Left ventricle myocardium inferior (tissue), 1 donor: ENCODE data around the gene NDC1. TPM values are rescaled to one million over a fixed set of nuclear protein-coding genes. Genes with fewer than 3 reads are reported as not detected.

ENCODE experiments used
- DNase-seq: peaks from one replicate; pipeline ENCODE4 v3.0.0-alpha.2; 2020
- H3K27ac ChIP-seq: fragments of 200-600 bp; replicated peaks from 2 replicates; pipeline ENCODE4 v1.8.0; 2021
- H3K27me3 ChIP-seq: fragments of 200-600 bp; 2 replicates; pipeline ENCODE4 v1.8.0; 2021; ENCODE audit warnings: low read depth
- H3K36me3 ChIP-seq: fragments of 200-600 bp; 2 replicates; pipeline ENCODE4 v1.8.0; 2021
- H3K4me1 ChIP-seq: fragments of 200-600 bp; 2 replicates; pipeline ENCODE4 v1.8.0; 2021
- H3K4me3 ChIP-seq: fragments of 200-600 bp; 2 replicates; pipeline ENCODE4 v1.8.0; 2021; ENCODE audit warnings: mild to moderate bottlenecking, moderate library complexity
- H3K9me3 ChIP-seq: fragments of 200-600 bp; replicated peaks from 2 replicates; pipeline ENCODE4 v1.8.0; 2021
- intact Hi-C: fragments of 100-400 bp; cut with micrococcal nuclease; formaldehyde crosslinking; loops from one replicate; pipeline ENCODE4 v1.11.0; 2022
- total RNA-seq: library from RNA; stranded (reverse); fragmentation: NEBNext Ultra II Directional; extraction: Animal tissue kit (Norgen Biotek cat#: 25700); gene quantifications from one replicate; pipeline ENCODE4 v1.2.1, GENCODE V29; 2021
- TF ChIP-seq, protein P1 (sequence below): fragments of 200-600 bp; IDR thresholded peaks from 2 replicates; pipeline ENCODE4 v1.8.0; 2021; ENCODE audit warnings: antibody characterized with exemption, mild to moderate bottlenecking, borderline replicate concordance
- donor health status: DM: no; HTN: yes; CAD: no; lungs with severe emphysema.

The NDC1 gene
- total RNA-seq, 1 donor from 2014 or later = 5.7 TPM

DNA sequence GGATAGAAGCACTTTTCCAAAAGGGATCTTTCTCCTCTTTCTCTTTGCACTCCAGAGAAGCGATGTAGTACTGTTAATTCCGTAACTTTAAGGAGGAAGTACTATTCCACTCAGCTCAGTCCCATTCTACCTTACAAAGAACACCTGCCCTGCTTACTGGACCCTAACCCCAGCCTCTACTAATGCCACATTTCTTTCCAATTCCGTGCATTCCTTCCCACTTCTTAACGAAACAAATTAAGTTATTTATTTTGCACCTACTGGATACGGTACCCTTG is 511 bp downstream of the NDC1 start:
- intact Hi-C loops = no loop called here

DNA sequence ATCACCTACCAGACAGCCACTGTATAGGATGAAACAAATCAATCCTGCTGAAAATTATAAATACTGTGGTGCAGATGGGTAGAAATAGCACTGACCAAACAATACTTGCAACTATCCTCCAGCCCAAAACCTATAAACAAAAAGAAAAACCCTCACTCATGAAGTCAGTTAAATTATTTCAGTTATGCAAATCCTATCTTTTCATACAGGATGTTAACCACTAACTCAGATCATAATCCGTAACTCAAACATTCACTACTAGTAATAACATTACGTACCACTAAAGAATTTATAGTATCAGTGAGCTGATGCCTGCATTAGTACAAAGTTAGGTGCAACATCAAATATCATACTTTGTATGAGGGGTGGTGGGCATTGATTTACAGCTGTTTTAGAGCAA is 2.6 kb downstream of the NDC1 start:
- Histone ChIP-seq H3K9me3 (no peaks in the 10 kb centered on the region), H3K36me3 (peaks cover 11% of the 10 kb centered on the region), H3K4me1 (peaks cover 23% of the 10 kb centered on the region), H3K27me3 (no peaks in the 10 kb centered on the region), H3K27ac (no peak overlapping the region), H3K4me3 (no peak overlapping the region)
- DNase-seq = no peak
- TF ChIP-seq, protein P1, sequence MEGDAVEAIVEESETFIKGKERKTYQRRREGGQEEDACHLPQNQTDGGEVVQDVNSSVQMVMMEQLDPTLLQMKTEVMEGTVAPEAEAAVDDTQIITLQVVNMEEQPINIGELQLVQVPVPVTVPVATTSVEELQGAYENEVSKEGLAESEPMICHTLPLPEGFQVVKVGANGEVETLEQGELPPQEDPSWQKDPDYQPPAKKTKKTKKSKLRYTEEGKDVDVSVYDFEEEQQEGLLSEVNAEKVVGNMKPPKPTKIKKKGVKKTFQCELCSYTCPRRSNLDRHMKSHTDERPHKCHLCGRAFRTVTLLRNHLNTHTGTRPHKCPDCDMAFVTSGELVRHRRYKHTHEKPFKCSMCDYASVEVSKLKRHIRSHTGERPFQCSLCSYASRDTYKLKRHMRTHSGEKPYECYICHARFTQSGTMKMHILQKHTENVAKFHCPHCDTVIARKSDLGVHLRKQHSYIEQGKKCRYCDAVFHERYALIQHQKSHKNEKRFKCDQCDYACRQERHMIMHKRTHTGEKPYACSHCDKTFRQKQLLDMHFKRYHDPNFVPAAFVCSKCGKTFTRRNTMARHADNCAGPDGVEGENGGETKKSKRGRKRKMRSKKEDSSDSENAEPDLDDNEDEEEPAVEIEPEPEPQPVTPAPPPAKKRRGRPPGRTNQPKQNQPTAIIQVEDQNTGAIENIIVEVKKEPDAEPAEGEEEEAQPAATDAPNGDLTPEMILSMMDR = no peak
- intact Hi-C loops = no loop called here

More for the DNA sequence above, 511 bp downstream of the NDC1 start:
- Histone ChIP-seq H3K27me3 (no peaks in the 10 kb centered on the region), H3K4me3 (peak overlapping the region; percentile 88), H3K9me3 (peaks cover 9% of the 10 kb centered on the region), H3K36me3 (no peaks in the 10 kb centered on the region), H3K4me1 (peaks cover 23% of the 10 kb centered on the region), H3K27ac (peak overlapping the region; percentile 98)
- DNase-seq = no peak
- TF ChIP-seq, protein P1 = no peak

DNA sequence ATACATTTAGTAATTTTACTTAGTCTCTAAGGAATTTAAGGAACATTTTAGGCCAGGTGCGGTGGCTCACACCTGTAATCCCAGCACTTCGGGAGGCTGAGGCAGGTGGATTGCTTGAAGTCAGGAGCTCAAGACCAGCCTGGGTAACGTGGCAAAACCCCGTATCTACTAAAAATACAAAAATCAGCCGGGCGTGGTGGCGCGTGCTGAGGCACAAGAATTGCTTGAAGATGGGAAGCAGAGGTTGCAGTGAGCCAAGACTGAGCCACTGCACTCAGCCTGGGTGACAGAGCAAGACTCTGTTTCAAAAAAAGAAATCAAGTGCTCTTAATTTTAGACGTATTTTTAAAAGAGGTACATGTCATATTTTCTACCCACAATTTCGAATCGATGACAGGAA is 3.3 kb downstream of the NDC1 start:
- no peak for DNase-seq
- Histone ChIP-seq H3K9me3 (no peaks in the 10 kb centered on the region), H3K36me3 (peaks cover 14% of the 10 kb centered on the region), H3K4me1 (peaks cover 23% of the 10 kb centered on the region), H3K4me3 (no peak overlapping the region), H3K27ac (no peak overlapping the region), H3K27me3 (no peaks in the 10 kb centered on the region)
- TF ChIP-seq, protein P1 = no peak
- intact Hi-C loops = no loop called here

DNA sequence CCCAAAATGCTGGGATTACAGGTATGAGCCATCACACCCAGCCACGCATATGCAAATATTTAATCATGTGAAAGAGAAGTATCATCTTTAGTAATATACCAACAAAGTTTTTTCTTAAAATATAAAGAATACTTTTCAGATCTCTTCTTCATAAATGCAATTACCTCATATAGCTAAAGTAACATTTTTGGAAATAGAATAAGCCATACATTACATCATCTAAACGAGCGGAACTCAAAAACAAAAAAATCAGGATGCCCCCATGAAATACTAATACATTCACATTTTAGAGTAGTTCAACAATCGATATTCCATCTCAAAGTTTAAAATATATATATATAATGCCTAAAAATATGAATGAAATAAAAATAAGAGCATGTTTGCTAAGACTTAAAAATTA is 4.7 kb downstream of the NDC1 start:
- Histone ChIP-seq H3K27ac (no peak overlapping the region), H3K4me1 (peaks cover 18% of the 10 kb centered on the region), H3K36me3 (peaks cover 14% of the 10 kb centered on the region), H3K27me3 (no peaks in the 10 kb centered on the region), H3K4me3 (no peak overlapping the region), H3K9me3 (no peaks in the 10 kb centered on the region)
- TF ChIP-seq, protein P1 = no peak
- DNase-seq = no peak
- intact Hi-C loops = no loop called here

DNA sequence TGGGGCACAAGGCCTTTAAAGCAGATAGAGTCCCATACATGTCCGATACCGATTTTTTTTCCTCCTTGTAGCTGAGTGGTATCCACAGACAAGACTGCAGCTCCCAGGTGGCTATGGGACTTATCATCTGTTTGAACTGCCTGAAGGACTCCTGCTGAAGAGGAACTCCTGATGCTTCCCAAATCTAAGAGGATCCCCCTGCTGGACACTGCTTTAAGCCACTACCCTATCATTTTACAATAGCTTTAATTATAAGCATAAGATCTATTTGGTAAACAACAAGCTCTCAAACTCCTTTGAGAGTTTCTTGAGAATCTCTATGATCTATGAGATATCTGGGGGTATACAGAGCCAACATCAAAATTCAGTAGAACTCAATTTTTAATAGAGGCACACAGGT is 11.7 kb downstream of the NDC1 start:
- H3K27ac ChIP-seq = no peak overlapping the region
- peaks cover 54% of the 10 kb centered on the region for H3K36me3 ChIP-seq
- no peaks in the 10 kb centered on the region for H3K27me3 ChIP-seq
- no peak overlapping the region for H3K4me3 ChIP-seq
- no peaks in the 10 kb centered on the region for H3K9me3 ChIP-seq
- intact Hi-C loops = no loop called here
- DNase-seq = no peak
- TF ChIP-seq, protein P1 = no peak
- H3K4me1 ChIP-seq = no peaks in the 10 kb centered on the region

DNA sequence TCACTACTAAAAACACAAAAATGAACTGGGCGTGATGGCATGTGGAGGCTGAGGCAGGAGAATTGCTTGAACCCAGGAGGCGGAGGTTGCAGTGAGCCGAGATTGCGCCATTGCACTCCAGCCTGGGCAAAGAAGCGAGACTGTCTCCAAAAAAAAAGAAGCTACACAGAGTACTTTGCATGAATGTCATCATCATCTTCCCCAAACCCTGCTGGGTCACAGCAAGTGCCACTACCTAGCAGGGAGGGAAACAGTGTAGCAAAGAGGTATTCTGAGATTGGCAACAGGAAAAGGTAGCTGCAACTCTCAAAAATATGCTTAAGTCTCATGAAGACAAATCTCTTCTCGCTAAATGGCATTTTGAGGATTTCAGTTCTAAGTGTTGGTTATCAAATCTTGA is 12.8 kb downstream of the NDC1 start:
- Histone ChIP-seq H3K9me3 (no peaks in the 10 kb centered on the region), H3K36me3 (peaks cover 43% of the 10 kb centered on the region), H3K4me3 (no peak overlapping the region), H3K4me1 (no peaks in the 10 kb centered on the region), H3K27ac (no peak overlapping the region), H3K27me3 (no peaks in the 10 kb centered on the region)
- no peak for DNase-seq
- TF ChIP-seq, protein P1 = no peak
- intact Hi-C loops = no loop called here
